HEK293 (cell line): ENCODE measurements around the gene NEO1.

Source experiments
- CTCF ChIA-PET: fragments of 350-600 bp; formaldehyde crosslinking; extraction: SDS; loops from one replicate; lab custom pipeline; 2021; ENCODE audit warnings: antibody characterized with exemption; lab: Yijun Ruan, JAX
- POLR2A ChIA-PET: fragments of 300-600 bp; formaldehyde crosslinking; extraction: SDS; loops from one replicate; lab custom pipeline; 2020; ENCODE audit warnings: antibody characterized with exemption, inconsistent platforms; lab: Yijun Ruan, JAX
- H3K27ac ChIP-seq: fragments of 200-500 bp; sonication (Bioruptor generic); 2 replicates; pipeline ENCODE4 v1.5.1; 2014; ENCODE audit warnings: low read depth, low read length, control low read depth, inconsistent platforms; ENCODE audit errors: extremely low read depth
- H3K36me3 ChIP-seq, 2 experiments: fragments of 200-500 bp in 1 of 2; sonication (Bioruptor generic) in 1 of 2; 1 replicate in 1 of 2; 2 replicates in 1 of 2; pipeline ENCODE4 v1.5.1; 2014 to 2017; ENCODE audit warnings: inconsistent platforms in 2 of 2, low read length in 2 of 2; ENCODE audit not compliant: control insufficient read depth in 2 of 2, insufficient read depth in 1 of 2
- H3K4me1 ChIP-seq: fragments of 200-500 bp; sonication (Bioruptor generic); 2 replicates; pipeline ENCODE4 v1.5.1; 2014; ENCODE audit warnings: mild to moderate bottlenecking, low read length, inconsistent platforms; ENCODE audit not compliant: control insufficient read depth, insufficient read depth
- H3K4me3 ChIP-seq: 2 replicates; pipeline ENCODE4 v1.5.1; 2011; ENCODE audit warnings: low read depth, mild to moderate bottlenecking, control low read depth, low read length, moderate library complexity
- H3K9me3 ChIP-seq: fragments of 200-500 bp; sonication (Bioruptor generic); 2 replicates; pipeline ENCODE4 v1.5.1; 2014; ENCODE audit warnings: low read depth, low read length, inconsistent platforms; ENCODE audit not compliant: control insufficient read depth, insufficient read depth
- ATF2 ChIP-seq: fragments of 450-650 bp; formaldehyde crosslinking; IDR thresholded peaks from 2 replicates; pipeline ENCODE4 v1.5.1; 2016; ENCODE audit warnings: missing biosample characterization, missing genetic modification characterization, low read depth
- ELK4 ChIP-seq: IDR thresholded peaks from 2 replicates; pipeline ENCODE4 v1.6.1; 2011; ENCODE audit warnings: mild to moderate bottlenecking, low read depth, low read length, borderline replicate concordance
- KLF7 ChIP-seq: fragments of 450-650 bp; formaldehyde crosslinking; IDR thresholded peaks from 2 replicates; pipeline ENCODE4 v1.5.1; 2016; ENCODE audit warnings: missing biosample characterization, missing genetic modification characterization, borderline replicate concordance
- MYNN ChIP-seq: fragments of 450-650 bp; formaldehyde crosslinking; IDR thresholded peaks from 2 replicates; pipeline ENCODE4 v1.5.1; 2016; ENCODE audit warnings: missing biosample characterization, missing genetic modification characterization, borderline replicate concordance
- PATZ1 ChIP-seq: fragments of 450-650 bp; formaldehyde crosslinking; IDR thresholded peaks from 2 replicates; pipeline ENCODE4 v1.5.1; 2016; ENCODE audit warnings: missing biosample characterization, missing genetic modification characterization
- TCF7L2 ChIP-seq: IDR thresholded peaks from 2 replicates; pipeline ENCODE4 v1.6.1; 2011; ENCODE audit warnings: low read depth, mild to moderate bottlenecking, inconsistent platforms, low read length, moderate library complexity, borderline replicate concordance
- ZBTB11 ChIP-seq: fragments of 450-650 bp; formaldehyde crosslinking; conservative IDR thresholded peaks from 2 replicates; pipeline ENCODE4 v1.5.1; 2016; ENCODE audit warnings: low read depth, missing biosample characterization, missing genetic modification characterization
- ZBTB17 ChIP-seq: fragments of 450-650 bp; formaldehyde crosslinking; IDR thresholded peaks from 2 replicates; pipeline ENCODE4 v1.5.1; 2016; ENCODE audit warnings: missing biosample characterization, missing genetic modification characterization
- ZBTB49 ChIP-seq: fragments of 450-650 bp; formaldehyde crosslinking; IDR thresholded peaks from 2 replicates; pipeline ENCODE4 v1.5.1; 2016; ENCODE audit warnings: missing biosample characterization, missing genetic modification characterization, low read depth
- ZBTB6 ChIP-seq: fragments of 450-650 bp; formaldehyde crosslinking; IDR thresholded peaks from 2 replicates; pipeline ENCODE4 v1.5.1; 2017; ENCODE audit warnings: missing biosample characterization, missing genetic modification characterization
- ZBTB8A ChIP-seq: fragments of 450-650 bp; formaldehyde crosslinking; IDR thresholded peaks from 2 replicates; pipeline ENCODE4 v1.5.1; 2016; ENCODE audit warnings: missing biosample characterization, missing genetic modification characterization
- ZEB2 ChIP-seq: fragments of 450-650 bp; formaldehyde crosslinking; IDR thresholded peaks from 2 replicates; pipeline ENCODE4 v1.5.1; 2016; ENCODE audit warnings: missing biosample characterization, missing genetic modification characterization
- ZFP69B ChIP-seq: fragments of 450-650 bp; formaldehyde crosslinking; IDR thresholded peaks from 2 replicates; pipeline ENCODE4 v1.5.1; 2016; ENCODE audit warnings: missing biosample characterization, missing genetic modification characterization
- ZNF23 ChIP-seq: fragments of 450-650 bp; formaldehyde crosslinking; IDR thresholded peaks from 2 replicates; pipeline ENCODE4 v1.5.1; 2016; ENCODE audit warnings: missing biosample characterization, missing genetic modification characterization, borderline replicate concordance
- ZNF266 ChIP-seq: fragments of 450-650 bp; formaldehyde crosslinking; IDR thresholded peaks from 2 replicates; pipeline ENCODE4 v1.5.1; 2016; ENCODE audit warnings: missing biosample characterization, missing genetic modification characterization, low read depth
- ZNF341 ChIP-seq: fragments of 450-650 bp; formaldehyde crosslinking; IDR thresholded peaks from 2 replicates; pipeline ENCODE4; 2016; ENCODE audit warnings: low read depth, missing biosample characterization, missing genetic modification characterization
- ZNF426 ChIP-seq: fragments of 450-650 bp; formaldehyde crosslinking; IDR thresholded peaks from 2 replicates; pipeline ENCODE4 v1.5.1; 2017; ENCODE audit warnings: missing biosample characterization, missing genetic modification characterization, mild to moderate bottlenecking, inconsistent platforms, moderate library complexity
- ZNF510 ChIP-seq: fragments of 450-650 bp; formaldehyde crosslinking; IDR thresholded peaks from 2 replicates; pipeline ENCODE4 v1.5.1; 2018; ENCODE audit warnings: mild to moderate bottlenecking, missing genetic modification characterization, missing biosample characterization; ENCODE audit not compliant: insufficient replicate concordance
- ZNF76 ChIP-seq: fragments of 450-650 bp; formaldehyde crosslinking; IDR thresholded peaks from 2 replicates; pipeline ENCODE4; 2016; ENCODE audit warnings: low read depth, missing biosample characterization, missing genetic modification characterization, borderline replicate concordance
- ZNF768 ChIP-seq: fragments of 450-650 bp; formaldehyde crosslinking; IDR thresholded peaks from 2 replicates; pipeline ENCODE4 v1.5.1; 2018; ENCODE audit warnings: missing biosample characterization, mild to moderate bottlenecking, missing genetic modification characterization
- ZNF830 ChIP-seq: fragments of 450-650 bp; IDR thresholded peaks from 2 replicates; pipeline ENCODE4 v1.5.0; 2018; ENCODE audit warnings: missing biosample characterization, missing genetic modification characterization, low read depth, mild to moderate bottlenecking, moderate library complexity
- ZSCAN4 ChIP-seq: fragments of 450-650 bp; formaldehyde crosslinking; IDR thresholded peaks from 2 replicates; pipeline ENCODE4 v1.5.1; 2017; ENCODE audit warnings: missing biosample characterization, missing genetic modification characterization

The NEO1 gene

GRCh38 chr15:73048624-73049295 lies 3.5 kb upstream of the NEO1 start:
- ChIA-PET CTCF (no interaction called here), POLR2A (no interaction called here)
- TF ChIP-seq ZNF341 (tag by site-specific recombination) = no peak
- TF ChIP-seq ZNF76 (tag by site-specific recombination) = no peak
- TF ChIP-seq ZFP69B (tag by site-specific recombination) = no peak
- TF ChIP-seq ZNF23 (tag by site-specific recombination) = no peak
- no peak for TF ChIP-seq ZNF426 (tag by site-specific recombination)
- TF ChIP-seq ZNF510 = no peak
- no peak for TF ChIP-seq ATF2 (tag by site-specific recombination)
- no peak for TF ChIP-seq ZBTB11 (tag by site-specific recombination)
- no peak for TF ChIP-seq ZNF266 (tag by site-specific recombination)
- TF ChIP-seq ZNF768 (tag by site-specific recombination) = no peak
- TF ChIP-seq ZBTB17 = no peak
- no peak for TF ChIP-seq ZBTB6
- TF ChIP-seq MYNN = no peak
- TF ChIP-seq TCF7L2 = no peak
- no peak for TF ChIP-seq ZSCAN4 (tag by site-specific recombination)
- TF ChIP-seq ZEB2 (tag by site-specific recombination) = peak; percentile 48; the same call in 1 of the 2 replicates
- no peak; the same call in 1 of the 2 replicates for TF ChIP-seq PATZ1 (tag by site-specific recombination)
- no peak for TF ChIP-seq KLF7 (tag by site-specific recombination)
- no peak for TF ChIP-seq ZBTB49 (tag by site-specific recombination)
- no peak for TF ChIP-seq ELK4
- no peak for TF ChIP-seq ZNF830 (tag by site-specific recombination)
- no peak for TF ChIP-seq ZBTB8A (tag by site-specific recombination)

More at GRCh38 chr15:73048624-73049295, 3.5 kb upstream of the NEO1 start:
- Histone ChIP-seq H3K36me3 (no peaks in the 10 kb centered on the region), H3K27ac (peak overlapping the region; percentile 20; the same call in 1 of the 2 replicates), H3K4me1 (peaks cover 39% of the 10 kb centered on the region), H3K4me3 (no peak overlapping the region), H3K9me3 (no peaks in the 10 kb centered on the region)
